Stimulated activated CD8-positive, alpha-beta memory T cell treated with anti-CD3 and anti-CD28 coated beads, Interleukin-15, amount 100 ng/mL, for 4 hours (primary cell): Measurements from ENCODE around the gene LRRK2.
"Not testable (repeated sequence)": the region's sequence is repeated elsewhere in the genome, so short reads cannot be mapped to it uniquely, and the experiment has no call there.

Experiments used
- DNase-seq, 2 donors: peaks; one replicate each; pipeline ENCODE4 v3.0.0-alpha.2; 2020; ENCODE audit warnings: low read depth in 2 of 2

The LRRK2 gene

DNA sequence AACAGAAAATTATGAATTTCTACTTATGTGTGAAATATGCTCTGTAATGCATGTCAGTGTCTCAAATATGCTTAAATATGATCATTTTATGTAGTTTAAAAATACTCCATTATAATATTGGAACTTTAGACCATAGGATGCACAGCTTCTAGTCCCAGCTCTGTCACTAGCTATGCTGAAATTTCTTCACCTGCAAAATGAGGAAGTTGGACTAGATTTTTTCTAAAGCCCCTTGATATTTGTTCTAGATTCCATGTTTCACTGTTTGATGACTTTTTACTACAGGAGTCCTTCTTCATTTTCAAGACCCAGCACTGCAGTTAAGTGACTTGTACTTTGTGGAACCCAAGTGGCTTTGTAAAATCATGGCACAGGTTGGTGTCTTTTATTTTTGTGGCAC lies 90.1 kb downstream of the LRRK2 start:
- no peak for DNase-seq

GRCh38 chr12:40315375-40315774 lies 90.6 kb downstream of the LRRK2 start:
- DNase-seq = no peak

- DNase-seq = no peak
Observed at GRCh38 chr12:40324261-40324660, 99.5 kb downstream of the LRRK2 start.

- no peak for DNase-seq
Observed at GRCh38 chr12:40325349-40325960, 100.7 kb downstream of the LRRK2 start.

DNA sequence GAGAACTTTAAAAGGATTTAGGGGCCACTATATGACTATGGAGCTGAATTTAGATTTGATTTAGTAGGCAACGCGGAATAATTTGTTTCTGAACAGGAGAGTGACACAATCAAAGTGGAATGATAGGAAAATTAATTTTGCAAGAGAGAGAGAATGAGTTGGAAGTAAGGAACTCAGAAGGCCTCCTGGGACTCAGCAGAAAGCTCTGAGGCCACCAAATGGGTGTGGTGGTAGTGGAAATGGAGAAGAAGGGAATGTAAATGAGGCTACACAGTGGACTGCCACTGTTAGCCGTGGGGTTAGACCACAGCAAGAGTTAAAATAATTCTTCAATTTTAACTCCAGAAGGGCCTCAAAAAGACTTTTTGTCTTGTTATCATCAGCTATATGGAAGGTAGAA lies 102.7 kb downstream of the LRRK2 start:
- no peak for DNase-seq

DNA sequence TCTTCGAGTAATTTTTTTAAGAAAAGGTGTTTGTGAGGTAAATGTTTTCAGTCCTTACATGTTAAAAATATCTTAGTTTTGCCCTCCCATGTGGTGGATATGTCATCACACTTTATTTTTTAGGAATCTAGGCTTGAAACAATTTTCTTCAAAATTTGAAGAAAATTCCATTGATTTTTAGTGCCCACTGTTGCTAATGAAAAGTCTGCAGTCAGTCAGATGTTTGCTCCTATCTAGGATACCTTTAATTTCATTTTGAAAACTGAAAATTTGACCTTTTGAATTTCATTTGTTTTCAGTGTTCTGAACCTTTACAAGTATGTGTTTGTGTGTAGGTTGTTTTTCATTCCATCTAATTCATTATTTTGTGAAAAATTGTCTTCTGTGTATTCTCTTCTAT lies 105.4 kb downstream of the LRRK2 start:
- DNase-seq = no peak

GRCh38 chr12:40331886-40332285 lies 107.1 kb downstream of the LRRK2 start:
- no peak for DNase-seq

DNA sequence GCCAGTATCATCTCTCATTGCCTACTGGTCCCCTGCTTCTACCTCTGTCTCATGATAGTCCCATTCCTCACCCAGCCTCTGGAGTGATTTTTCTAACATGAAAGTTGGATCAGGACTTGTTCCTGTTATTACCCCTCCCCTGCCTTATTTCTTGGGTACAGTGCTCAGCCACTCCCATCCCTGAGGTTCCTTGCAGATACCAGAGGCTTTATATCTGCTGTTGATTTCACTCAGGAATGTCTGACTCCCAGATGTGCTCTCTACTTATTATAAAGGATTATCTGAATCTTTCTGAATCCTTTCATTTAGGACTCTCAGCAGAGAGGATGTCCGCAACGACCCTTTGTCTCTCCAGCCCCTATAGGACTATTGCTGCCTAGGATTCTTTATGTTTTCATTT lies 111.2 kb downstream of the LRRK2 start:
- no peak for DNase-seq

GRCh38 chr12:40336573-40337199 lies 111.9 kb downstream of the LRRK2 start:
- no peak for DNase-seq

DNA sequence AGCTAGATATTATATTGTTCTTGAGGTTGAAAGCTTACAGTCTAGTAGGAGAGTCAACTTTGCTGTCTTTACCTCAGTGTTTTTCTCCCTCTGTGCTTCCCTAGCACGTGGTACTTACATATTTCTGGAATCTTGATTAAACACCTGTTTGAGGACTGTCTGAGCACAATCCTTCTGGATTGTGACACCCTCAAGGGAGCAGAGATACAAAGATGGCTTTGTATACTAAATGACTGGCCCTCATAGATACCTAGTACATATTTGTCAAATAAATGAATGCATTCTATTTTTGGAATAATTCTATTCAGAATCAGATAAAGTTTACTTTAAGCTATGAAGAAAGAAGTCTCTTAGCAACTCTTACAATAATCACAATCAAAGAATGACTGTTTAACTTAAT lies 113.3 kb downstream of the LRRK2 start:
- no peak for DNase-seq

DNA sequence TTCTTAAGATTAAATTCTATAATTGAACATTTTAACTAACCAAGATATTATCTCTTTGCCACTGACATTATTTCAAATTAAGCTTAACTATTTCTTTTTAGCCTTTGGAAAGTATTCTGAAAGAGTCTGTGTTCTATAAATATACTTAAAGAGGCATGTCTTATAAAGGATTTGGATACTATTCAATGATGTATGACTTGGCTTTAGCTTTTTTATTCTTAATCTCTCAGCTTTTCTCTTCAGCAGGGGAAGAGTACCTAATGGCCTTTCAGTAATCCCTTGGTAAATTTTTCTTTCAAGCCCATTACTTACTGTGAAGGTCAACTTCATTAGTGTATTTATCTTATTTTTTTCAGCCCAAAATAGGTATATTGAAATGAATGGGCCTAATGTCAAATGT lies 113.8 kb downstream of the LRRK2 start:
- DNase-seq = no peak

DNA sequence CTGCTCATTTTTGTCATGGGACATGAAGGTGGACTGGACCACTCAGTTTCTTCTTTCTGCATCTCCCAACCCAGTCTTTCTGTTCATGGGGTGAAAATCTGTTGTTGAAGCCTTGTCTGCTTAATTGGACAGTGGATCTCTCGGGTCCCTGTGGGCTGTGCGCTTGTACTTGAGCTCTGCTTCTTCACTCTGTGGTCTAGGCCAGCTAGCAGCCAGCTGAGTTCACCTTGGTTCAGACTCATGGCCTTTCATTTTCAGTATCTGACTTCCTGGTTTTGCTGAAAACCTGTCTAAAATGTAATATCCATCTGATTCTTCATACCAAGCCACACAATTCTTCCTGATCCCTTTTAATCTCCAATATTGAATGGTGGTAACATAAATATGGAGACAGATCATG lies 117.2 kb downstream of the LRRK2 start:
- DNase-seq = no peak

DNA sequence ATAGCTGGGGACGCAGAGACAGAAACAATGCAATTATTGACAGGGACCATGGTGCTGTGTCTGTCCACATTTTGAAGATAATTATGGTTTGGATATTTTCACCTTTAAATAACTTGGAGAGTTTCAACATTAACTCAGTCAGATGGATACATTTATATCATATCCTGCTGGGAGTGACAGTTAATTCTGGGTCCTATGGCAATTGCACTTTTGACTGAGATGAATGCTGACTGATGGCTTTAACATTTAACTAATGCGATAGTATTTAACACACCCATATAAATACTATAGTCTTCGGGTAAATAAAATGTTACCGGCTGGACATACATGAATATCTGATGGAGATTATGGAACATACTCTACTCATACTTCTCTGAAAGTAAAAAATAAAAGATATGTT lies 118.3 kb downstream of the LRRK2 start:
- no peak for DNase-seq

DNA sequence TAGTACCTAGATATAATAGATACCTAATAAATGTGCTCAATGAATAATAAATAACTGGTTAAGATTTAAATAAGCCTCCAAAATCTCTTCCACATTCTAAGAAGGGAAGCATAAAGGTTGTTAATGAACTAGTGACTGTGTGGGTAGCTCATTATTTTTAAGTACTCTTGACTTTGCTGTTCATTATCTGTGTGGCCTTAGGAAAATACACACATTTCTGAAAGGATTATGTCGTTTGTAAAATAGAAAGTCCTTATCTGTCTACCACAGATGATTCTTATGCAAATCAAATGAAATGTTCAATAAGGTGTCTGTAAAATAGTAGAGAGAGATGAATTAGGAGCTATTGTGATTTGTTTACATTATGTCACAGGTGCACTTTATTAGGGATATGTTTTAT lies 119.5 kb downstream of the LRRK2 start:
- no peak for DNase-seq

GRCh38 chr12:40351976-40352375 lies 127.2 kb downstream of the LRRK2 start:
- DNase-seq = no peak

- no peak for DNase-seq
Observed at GRCh38 chr12:40375076-40375475, 150.3 kb downstream of the LRRK2 start.

GRCh38 chr12:40376533-40377267 lies 151.9 kb downstream of the LRRK2 start:
- DNase-seq = no peak

DNA sequence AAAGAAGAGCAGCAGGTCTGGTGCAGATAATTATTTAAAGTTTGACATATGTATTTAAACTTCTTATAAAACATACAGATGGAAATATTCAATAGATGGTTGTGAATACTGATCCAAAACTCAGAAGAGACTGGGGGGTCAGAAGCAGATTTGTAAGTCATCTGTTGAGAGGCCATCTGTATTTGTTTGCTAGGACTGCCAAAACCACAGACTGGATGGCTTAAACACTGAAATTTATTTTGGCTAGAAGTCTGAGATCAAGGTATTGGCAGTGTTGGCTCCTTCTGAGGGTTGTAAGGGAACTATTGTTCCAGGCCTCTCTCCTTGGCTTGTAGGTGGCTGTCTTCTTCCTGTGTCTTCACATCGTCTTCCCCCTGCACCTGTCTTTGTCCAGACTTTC lies 153.9 kb downstream of the LRRK2 start:
- DNase-seq = no peak

GRCh38 chr12:40382217-40382616 lies 157.4 kb downstream of the LRRK2 start:
- DNase-seq = no peak

GRCh38 chr12:40387279-40387678 lies 162.5 kb downstream of the LRRK2 start:
- DNase-seq = not testable (repeated sequence)

DNA sequence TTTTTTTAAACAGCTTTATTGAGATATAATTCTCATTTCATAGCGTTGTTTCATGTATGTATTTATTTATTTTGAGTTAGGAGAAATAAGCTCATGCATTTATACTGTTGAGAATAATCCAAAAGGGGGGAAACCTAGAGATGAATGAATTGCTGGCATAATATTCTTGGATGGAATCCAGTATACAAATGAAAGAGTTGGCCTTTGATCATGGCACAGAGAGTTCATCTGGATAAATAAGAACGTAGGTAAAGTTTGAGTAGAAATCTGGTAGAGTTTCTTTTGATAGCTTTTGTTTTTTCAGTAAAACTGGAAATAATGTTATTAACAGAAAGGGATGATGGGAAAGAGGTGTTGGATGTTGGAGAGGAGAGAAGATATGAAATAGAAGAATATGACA lies 166.2 kb downstream of the LRRK2 start:
- DNase-seq = no peak

DNA sequence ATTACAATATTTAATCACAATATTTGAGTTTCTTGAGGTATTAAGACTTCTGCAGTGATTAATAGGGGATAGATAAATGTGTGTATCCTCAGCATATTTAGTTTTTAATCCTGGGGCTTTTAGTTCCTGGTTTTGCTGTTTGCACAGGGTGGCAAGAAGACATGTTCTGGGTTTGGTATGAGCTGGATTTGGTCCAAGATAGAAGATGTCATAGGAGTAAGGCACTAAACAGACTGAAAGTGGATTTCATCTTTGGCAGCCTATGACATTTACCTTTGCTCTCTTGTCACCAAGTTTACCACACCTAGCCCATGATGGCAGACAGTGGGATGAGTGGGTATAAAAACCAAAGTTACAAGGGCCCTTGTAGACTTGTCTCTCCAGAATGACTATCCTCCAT lies 168.2 kb downstream of the LRRK2 start:
- no peak for DNase-seq

DNA sequence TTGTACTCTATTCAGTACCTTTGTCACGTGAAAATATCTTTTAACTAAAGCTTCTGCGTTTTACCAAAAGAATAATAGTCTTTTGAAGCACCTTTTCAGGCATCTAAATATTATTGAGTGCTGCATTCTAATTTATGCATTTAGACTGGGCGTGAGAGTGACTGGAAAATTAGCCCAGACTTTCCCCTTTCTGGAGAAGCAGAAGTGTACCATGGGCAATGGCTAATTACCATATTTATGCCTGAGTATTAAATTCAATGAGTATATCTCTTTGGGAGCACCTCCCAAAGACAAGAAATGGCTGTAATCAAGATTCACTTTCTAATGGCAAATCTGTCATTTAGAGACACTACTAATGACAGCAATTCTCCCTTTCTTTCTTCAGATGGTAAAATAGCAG lies 174.9 kb downstream of the LRRK2 start:
- no peak for DNase-seq
